Pons (tissue), 1 donor: Measurements from ENCODE around the gene CLDN12.

Source experiments
- DNase-seq: peaks from one replicate; pipeline ENCODE4 v3.0.0-alpha.2; 2016; ENCODE audit warnings: low spot score

The CLDN12 gene

DNA sequence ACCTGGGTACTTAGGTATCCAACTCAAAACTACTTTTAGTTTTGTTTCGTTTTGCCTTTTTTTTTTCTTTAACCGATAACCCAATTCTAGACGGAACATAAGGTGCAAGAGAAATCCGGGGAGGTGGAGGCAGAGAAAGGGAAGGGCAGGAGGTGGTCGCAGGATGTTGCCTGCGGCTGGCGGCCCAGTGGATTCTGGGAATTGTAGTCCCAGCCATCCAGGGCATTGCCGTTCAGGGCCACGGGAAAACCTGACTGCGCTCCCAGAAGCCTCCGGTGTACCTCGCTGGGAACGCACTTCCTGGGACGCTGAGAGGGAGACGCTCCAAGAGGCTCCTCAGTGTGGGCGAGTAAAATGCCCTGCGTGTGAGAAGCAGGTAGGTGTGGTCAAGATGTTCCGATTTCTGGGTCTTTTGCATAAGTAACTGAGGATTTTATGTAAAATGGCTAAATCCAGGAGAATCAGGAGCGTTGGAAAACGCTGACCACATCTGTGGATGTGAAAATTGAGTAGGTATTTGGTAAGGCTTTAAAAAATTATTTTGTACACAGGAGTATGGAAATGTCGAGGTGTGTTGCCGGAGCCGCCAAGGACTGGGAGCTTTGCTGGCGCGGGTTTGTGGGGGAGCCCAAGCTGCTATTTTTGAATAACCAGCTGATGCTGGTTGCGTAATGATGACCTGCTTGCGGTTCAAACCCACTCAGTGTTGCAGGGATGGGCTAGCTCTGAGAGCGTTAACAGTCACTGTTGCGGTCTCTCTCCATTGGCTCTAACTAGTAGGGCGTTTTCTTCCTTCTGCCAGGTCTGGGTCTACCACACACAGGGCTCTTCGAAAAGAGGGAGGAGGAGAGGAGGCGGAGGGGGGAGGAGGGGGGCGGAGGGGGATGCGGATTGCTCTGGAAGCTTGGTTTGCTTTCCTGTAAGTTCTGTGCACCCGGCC, at the start of gene CLDN12:
TSS of gene CLDN12 (plus strand) at position 288 of the 940 bp plus-strand sequence. CDS start 9,216 bp downstream, outside the sequence.
- peak; percentile 81 for DNase-seq

DNA sequence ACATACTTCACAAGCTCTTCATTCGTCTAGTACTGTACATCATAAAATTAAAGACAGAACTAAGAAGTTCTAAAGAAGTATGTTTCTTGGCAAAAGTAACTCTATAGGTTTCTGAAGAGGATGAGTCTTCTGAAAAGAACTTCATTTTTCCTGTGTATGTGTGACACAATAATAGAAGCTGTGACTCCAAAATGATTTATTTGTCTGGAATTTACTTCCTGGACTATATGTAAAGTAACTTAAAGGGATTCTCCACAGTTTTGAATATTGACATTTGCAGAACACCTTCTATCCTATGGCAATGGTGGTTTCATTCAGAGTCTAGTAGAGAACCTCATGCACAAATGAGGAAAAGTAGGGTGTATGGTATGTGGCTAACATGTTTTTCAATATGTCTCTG, 19.8 kb upstream of the CLDN12 start:
- DNase-seq: no peak

DNA sequence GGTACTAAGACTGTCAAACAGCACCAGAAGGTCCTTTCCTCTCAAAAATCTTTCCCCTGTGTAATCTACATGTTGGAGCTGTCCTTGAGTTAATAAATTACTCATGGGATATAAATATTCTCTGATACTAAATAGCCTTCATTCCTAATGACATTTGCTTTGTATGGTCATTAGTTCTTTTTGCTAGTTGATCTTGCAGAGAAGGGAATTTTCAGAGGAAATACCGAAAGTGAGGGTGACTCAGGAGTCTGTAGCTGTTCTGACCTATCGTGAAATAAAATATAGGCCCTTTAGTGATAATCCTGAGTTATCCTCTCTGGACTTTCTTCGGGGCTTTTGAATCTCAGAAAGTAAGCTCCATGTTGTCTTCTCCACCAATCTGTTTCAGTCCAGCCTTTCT, 19.4 kb upstream of the CLDN12 start:
- DNase-seq: no peak

DNA sequence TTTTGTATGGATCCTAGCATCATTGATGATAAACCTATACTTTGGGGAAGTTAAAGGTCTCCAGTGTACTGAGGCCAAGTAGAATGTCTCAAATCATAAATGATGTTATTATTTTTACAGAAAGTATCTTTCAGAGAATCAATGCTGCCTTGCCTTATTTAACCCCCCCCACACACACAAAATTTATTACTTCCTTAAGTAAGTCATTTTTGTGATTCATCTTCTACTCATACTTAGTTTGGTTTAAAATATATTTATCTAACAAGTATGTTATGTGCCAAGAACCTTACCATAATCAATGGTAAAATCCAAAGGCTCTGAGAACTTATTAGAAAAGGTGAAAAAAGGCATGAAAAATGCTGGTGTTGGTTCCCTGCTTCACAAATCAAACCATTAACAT, 18.8 kb upstream of the CLDN12 start:
- no peak for DNase-seq

DNA sequence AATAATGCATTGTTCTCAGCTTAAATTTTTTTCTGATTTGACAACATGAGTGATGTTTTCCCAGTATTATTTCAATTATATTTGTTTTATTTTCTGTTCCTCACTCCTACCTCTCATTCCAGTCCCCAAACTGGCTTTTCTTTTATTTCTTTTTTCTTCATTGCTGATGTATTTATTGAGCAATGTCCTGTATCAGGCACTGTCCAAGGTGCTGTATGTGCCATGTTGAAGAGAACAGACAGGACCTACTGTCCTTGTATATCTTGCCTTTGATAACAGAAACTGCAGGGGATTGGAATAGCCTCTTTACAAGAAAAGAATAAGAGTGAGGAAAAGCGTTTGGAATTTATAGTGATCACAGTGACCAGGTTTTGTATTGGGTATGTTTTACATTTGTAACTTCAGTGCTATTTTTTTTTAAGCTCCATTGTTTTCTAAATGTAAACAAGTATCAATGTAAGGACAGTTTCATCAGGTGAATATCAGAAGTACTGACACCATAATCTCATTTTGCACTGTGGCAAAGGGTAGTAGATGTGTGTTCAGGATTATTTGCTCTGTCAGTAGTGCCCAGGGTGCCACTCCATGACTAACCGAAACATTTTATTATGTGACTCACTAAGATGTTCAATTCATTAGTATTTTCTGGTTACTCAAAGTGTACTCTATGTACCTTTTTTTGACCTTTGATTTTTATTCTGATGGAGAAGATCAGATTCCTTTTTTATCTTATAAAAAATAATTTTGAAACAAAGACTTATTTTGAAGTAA, 15.6 kb upstream of the CLDN12 start:
- no peak for DNase-seq

DNA sequence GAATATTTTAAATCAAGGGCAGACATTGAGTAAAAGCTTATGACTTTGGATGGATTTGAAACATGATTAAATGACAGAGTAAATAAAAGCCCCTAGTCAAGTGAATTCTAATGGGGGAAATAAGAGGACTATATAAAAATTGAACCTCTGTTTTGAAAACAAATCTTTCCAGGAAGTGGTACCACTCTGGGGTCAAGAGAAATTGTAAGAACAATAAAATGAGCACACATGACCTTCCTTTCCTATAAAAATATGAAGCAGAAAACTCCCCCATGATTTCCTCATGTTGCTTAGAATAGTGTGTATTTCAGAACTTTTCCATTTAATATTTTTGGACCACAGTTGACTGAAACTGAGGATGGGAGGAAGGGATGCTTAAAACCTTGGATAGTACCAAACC, 12.3 kb upstream of the CLDN12 start:
- DNase-seq: no peak

DNA sequence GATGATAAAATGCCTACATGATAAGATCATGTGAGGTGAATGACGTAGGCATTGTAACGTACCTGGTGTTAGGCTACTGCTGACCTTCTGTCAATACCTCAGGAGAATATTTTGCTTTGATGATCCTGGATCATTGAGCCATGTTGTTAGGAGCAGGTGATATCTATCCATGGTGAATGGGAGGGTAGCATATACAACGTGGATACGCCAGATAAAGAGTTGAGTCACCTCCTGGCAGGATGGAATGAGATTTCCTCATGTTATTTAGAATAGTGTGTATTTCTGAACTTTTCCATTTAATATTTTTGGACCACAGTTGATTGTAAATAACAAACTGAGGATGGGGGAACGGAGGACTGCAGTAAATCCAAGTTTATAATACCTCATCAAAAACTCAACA, 11.8 kb upstream of the CLDN12 start:
- DNase-seq: no peak

DNA sequence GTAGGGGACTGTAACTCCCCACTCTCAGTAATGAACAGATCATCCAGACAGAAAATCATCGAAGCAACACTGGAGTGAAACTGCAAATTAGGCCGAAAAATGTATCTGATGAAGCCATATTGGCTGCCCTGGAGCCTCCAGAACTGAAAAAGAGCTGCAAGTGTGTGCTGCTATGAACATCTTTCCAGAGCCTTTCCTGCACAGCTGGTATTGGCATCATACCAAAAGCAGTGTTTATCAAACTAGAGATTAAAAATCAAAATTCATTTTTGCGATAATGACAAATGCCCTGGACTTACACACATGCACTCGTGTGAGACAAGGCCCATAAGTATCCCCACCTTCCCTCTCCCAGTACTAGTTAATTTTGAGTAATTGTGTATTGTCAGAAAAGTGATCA, 6.8 kb upstream of the CLDN12 start:
- no peak for DNase-seq

DNA sequence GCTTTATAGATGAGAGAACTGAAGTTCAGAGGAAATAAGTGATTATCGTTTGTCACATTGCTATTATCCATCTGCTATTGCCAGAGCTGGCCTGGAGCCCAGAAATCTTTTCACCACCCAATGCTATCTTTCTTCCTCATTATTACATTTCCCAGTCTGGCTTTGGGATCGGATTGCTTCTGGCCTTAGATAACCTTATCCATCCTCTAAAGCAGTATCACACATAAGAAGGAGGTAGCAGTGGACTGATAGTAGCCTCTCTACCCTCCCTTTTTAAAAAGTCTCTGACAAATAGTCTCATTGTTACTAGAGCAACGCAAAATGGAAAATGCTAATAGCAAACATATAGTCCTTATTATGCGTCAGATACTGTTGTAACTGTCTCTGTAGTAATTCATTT, 1.3 kb upstream of the CLDN12 start:
- peak; percentile 22 for DNase-seq

DNA sequence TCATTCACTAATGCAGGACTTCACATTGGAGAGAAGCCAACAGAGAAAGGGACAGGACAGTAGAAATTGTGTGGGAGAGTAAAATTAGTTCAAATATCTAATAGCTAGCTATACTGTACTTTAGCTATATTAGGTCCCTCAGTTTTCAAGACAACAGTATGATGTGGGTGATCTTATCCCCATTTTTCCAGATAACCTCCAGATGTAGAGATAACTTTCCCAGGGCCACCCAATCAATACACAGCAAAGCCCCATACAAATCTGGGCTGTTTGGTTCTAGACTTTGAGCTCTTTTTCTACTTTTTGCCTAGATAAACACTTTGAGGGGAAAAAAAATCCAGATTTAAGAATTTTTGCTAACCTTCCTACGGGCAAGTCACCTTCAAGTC, 482 bp upstream of the CLDN12 start:
- DNase-seq: no peak

DNA sequence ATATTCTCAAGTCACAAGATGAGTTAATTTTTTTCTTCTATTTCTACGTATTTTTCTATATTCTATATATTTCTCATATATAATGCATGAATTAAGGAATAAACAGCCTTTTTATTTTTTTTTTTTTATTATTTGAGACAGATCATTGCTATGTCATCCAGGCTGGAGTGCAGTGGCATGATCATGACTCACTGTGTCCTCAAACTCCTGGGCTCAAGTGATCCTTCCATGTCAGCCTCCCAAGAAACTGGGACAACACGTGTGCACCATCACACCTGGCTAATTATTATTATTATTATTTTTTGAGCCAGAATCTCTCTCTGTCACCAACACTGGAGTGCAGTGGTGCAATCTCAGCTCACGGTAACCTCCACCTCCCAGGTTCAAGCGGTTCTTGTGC, 1.5 kb downstream of the CLDN12 start:
- no peak for DNase-seq

DNA sequence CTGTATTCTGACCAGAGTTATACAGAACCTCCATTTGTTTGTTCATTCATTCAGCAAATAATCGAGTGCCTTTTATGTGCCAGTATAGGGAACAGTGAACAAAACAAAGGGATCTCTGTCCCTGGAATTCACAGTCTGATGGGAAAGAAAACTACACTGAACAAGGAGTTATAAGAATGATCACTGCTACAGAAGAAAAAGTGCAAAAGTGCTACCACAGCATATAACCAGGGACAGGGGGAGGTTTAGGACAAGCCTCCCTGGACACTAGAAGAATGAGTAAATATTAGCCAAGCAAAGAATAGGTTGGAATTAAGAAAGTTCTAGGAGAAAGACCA, 4.2 kb downstream of the CLDN12 start:
- peak; percentile 98 for DNase-seq

DNA sequence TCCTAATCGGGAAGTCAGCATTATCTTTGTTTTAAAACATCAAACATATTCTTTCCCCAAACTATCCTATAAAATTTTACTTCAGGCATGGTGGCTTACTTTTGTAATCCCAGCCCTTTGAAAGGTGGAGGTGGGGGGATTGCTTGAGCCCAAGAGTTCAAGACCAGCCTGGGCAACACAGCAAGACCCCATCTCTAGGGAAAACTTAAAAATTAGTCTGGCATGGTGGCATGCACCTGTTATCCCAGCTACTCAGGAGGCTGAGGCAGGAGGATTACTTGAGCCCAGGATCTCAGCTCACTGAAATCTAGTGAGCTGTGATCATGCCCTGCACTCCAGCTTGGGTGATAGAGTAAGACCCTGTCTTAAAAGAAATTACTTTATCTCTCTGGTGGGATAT, 4.9 kb downstream of the CLDN12 start:
- DNase-seq: no peak

DNA sequence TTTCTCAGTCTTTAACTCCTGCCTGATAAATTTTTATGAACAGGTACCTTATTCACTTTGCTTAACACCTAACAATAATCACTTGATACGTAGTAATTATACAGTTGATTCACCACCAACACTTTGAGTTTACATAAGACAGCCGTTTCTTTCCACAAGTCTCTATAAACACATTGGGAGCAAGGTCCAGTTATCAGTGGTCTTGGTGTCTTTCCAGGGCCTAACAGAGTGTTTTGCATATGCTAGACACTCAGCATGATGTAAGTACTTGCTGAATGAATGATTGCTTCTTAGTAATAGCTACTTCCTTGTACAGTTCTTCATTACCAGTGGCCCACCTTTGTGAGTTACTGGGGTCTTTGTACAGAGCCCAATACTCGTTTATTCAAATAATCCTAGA, 6.4 kb downstream of the CLDN12 start:
- DNase-seq: no peak

DNA sequence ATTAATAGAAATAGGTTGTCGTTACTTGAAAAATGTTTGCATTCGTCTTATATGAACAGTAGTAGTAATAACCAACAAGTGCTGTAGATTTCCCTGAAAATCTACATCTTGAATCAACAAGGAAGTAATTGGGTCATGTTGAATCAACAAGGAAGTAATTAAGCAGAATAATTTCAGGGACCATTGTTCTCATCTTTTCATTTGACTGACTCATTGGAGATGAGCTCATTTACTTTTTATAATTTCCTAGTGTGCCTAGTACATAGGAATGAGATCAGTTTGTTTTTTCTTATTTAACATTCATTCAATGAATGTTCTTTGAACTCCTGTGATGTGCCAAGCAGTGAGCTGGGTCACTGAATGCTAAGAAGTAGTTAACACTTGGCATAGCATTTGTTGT, 8.2 kb downstream of the CLDN12 start:
- DNase-seq: no peak

DNA sequence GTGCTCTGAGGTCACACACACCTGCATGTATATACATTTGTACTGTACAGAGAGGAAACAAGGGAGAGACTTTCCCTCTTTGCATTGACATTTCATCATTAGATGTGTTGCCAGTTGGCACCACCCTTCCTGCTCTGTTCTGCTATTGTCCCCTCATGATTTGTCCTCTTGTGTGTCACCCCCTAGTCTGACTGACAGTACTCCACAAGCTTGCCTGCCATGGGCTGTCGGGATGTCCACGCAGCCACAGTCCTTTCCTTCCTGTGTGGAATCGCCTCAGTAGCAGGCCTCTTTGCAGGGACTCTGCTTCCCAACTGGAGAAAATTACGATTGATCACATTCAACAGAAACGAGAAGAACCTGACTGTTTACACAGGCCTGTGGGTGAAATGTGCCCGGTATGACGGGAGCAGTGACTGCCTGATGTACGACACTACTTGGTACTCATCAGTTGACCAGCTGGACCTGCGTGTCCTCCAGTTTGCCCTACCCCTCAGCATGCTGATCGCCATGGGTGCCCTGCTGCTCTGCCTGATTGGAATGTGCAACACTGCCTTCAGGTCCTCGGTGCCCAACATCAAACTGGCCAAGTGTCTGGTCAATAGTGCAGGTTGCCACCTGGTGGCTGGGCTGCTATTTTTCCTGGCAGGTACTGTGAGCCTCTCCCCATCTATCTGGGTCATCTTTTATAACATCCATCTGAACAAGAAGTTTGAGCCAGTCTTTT, 9.4 kb downstream of the CLDN12 start:
- DNase-seq: no peak

DNA sequence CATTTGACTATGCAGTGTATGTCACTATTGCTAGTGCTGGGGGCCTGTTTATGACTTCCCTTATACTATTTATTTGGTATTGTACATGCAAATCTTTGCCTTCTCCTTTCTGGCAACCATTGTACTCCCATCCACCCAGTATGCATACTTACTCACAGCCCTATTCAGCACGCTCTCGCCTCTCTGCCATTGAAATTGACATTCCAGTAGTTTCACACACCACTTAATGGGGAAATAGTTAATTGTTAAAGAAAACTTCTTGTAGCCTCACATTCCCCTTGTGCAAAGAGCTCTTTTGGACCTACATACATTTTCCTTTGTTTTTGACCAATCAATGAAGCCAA, 9.9 kb downstream of the CLDN12 start:
- DNase-seq: no peak

DNA sequence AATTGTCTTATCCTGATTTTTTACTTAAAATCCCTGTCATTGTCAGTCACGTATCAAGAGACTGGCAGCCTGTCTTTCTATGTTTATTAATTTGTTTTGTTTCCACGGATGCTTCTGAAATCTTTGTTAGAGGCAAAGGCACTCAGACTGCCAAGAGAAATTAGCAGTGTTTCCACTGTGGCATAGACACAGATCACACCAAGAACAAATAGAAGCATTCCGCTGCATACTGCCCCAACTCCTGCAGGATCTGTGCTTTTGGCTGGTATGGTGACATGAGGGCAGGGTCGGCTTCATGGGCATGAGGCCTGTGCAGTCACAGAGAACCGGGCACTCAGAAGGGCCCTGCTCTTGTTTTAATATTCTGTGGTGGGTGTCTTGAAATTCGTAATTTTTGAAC, 18.4 kb downstream of the CLDN12 start:
- no peak for DNase-seq

DNA sequence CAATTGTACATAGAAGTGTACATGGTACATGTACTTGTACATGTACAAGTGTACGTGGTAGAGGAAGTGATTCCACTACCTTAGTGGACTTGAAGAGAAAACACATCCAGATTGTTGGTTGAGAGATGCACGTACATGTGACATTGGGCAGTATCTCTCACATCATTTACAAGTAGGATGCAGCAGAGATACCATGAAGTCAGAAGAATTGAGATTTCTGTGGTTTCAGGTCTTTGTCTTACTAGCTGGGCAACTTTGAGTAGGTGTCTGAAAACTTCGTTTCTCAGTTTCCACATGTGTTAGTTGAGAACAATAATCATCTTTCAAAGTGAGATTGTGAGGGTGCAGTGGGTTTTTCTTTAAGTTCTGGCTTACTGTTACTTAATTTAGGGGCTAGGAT, 21.5 kb downstream of the CLDN12 start:
- DNase-seq: no peak

DNA sequence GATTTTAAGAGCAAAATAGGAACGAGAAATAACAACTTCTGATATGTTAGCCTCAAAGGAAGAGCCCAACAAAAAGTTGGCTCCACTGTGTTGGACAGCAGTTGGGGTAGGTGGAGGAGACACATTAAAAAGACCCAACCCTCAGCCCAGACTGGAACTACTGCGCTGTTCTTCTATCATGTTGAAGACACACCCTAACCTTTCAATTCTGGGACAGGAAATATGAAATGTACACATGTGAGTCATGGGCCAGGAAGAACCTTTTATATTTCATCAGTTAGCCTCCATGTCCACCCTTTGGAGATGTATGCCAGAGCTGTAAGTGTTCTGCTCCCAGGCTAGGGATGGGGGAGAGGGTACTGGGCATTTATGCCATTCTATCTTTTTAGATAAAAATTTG, 22.1 kb downstream of the CLDN12 start:
- DNase-seq: no peak

DNA sequence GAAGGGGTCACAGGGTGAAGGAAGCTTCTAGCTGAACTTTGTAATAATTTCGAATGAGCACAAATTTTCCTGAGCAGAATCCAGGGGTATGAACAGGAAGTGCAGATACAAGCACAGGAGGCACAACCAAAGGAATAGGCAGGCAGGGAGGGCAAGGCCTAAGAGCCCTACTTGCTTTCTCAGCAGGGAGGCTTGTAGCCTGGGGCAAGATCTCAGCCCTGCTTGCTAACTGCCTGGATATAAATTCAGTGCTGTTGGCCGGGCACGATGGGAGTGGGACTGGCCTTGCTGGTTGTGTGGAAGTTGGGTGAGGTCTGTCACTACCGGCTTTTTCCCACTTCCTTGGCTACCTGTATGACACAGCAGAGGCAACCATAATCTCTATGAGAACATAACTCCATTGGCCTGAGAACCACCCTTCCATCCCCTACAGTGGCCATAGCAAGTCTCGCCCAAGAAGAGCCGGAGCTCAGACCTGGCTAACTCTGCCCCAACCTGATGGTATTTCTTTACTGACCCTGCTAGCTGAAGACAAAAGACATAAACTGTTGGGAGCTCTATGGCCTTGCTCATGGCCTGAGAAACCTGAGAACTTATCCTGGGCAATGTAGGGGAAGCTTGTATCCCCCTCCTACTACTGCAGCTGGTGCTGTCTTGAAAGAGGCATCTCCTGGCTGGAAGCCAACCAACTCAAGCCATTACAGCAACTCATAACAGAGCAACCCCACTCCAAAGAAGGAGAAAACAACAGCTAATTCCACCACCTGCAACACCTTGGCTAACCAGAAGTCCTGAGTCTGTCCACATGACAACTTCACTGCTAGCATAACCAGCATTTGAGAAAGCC, 27.6 kb downstream of the CLDN12 start:
- no peak for DNase-seq

DNA sequence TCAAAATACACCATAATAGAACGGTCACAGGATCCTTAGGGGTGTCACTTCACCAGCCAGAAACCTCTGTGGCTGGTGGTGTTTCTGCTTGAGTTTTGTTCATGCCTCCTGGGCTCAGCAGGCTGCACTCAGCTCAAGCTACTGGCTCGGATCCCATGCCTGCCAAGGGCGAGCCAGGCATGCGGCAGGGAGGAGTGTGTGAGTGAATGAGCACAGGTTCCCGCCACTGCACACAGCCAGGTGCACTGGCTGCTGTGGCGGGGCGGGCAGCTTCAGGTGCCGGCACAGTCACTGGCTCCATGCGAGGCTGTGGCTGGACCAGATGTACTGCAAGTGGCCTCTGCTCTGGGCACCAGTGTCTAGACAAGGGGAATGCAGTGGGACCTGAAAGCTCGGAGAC, 29.5 kb downstream of the CLDN12 start:
- no peak for DNase-seq
